NCI-H1694 treated with DMSO at 0.1 percent for 48 hours (cell line): ENCODE measurements around the gene DDX21.
"Not testable (repeated sequence)": the region's sequence is repeated elsewhere in the genome, so short reads cannot be mapped to it uniquely, and the experiment has no call there.

Experiments
- DNase-seq: peaks from one replicate; lab custom pipeline; 2025; lab: John Stamatoyannopoulos, UW

Gene DDX21

GRCh38 chr10:68988530-68989316, 32.8 kb downstream of the DDX21 start, which contains the start of gene KIFBP:
KIFBP (plus strand) TSS chr10:68988803; CDS start chr10:68988833, 30 bp downstream.
- peak; percentile 89 for DNase-seq

GRCh38 chr10:68989317-68989990, 33.5 kb downstream of the DDX21 start:
- DNase-seq = no peak

GRCh38 chr10:68992636-68993440, 36.9 kb downstream of the DDX21 start:
- DNase-seq = no peak

DNA sequence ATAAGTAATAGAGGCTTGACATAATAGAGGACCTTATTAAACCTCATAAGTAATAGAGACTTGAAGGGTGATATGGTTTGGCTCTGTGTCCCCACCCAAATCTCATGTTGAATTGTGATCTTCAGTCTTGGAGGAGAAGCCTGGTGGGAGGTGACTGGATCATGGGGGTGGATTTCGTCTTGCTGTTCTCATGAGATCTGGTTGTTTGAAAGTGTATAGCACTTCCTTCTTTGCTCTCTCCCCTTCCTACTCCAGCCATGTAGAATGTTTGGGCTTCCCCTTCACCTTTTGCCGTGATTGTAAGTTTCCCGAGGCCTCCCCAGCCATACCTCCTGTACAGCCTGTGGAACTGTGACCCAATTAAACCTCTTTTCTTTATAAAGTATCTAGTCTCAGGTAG, 41.2 kb downstream of the DDX21 start:
- no peak for DNase-seq

- peak; percentile 15 for DNase-seq
Measured at GRCh38 chr10:69004821-69005220, 48.9 kb downstream of the DDX21 start.

GRCh38 chr10:69005704-69006485, 49.9 kb downstream of the DDX21 start:
- DNase-seq = no peak

DNA sequence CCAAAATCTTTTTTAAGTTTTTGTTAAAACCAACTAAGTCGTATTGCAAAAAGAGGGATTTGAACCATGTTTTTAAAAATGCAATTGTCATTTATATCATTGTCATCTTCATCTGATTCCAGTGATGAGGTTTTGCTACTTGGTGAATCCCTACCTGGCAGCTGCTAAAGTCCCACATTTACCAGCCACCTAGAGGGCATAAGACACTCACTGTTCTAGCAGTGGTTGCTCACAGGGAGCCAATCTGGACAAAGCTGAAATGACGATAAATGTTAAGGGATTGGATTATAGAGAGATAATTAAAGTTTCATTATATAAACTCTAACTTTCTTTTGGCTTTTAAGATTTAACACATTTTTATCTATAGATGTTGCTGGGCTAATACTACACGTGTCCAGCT, 51.3 kb downstream of the DDX21 start:
- no peak for DNase-seq

DNA sequence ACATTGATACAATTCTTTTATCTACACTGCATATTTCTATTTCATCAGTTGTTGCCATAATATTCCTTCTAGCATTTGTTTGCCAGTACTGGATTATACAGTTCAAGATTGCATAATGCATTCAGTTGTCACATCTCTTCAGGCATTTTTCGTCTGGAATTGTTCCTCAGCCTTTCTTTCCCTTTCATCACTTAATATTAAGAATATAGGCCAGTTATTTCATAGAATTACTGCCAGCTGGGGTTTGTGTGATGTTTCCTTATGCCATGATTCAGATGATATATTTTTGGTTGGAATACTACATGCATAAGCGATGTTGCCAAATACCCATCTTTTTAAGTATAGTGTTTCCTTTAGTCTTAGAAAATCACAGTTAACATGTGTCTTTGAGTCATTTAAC, 53.4 kb downstream of the DDX21 start:
- DNase-seq = no peak

GRCh38 chr10:69010151-69010640, 54.2 kb downstream of the DDX21 start:
- no peak for DNase-seq

DNA sequence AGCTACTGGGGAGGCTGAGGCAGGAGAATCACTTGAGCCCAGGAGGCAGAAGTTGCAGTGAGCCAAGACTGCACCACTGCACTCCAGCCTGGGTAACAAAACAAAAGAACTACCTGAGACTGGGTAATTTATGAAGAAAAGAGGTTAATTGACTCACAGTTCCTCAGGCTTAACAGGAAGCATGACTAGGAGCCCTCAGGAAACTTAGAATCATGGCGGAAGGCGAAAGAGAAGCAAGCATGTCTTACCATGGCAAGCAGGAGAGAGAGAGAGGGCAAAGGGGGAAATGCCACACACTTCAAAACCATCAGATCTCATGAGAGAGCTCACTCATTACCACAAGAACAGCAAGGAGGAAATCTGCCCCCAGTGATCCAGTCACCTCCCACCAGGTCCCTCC, 56.8 kb downstream of the DDX21 start:
- not testable (repeated sequence) for DNase-seq

DNA sequence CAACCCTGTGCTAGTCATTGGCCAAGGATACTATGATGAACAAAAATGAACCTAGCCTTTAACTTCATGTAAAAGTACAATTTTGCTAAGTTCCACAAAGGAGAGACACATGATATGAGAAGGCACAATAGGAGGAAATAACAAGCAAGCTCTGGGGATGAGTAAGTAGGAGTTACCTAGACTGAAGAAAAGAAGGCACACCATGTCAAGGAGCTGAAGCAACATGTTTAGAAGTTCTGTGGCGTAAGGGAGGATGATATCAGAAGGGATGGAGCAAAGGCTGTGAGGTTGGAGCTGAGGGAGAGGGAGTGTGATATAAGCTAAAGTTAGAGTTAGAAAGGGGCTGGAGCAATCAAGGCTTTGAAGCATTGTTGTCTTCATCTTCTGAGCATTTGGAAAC, 58.2 kb downstream of the DDX21 start:
- no peak for DNase-seq

DNA sequence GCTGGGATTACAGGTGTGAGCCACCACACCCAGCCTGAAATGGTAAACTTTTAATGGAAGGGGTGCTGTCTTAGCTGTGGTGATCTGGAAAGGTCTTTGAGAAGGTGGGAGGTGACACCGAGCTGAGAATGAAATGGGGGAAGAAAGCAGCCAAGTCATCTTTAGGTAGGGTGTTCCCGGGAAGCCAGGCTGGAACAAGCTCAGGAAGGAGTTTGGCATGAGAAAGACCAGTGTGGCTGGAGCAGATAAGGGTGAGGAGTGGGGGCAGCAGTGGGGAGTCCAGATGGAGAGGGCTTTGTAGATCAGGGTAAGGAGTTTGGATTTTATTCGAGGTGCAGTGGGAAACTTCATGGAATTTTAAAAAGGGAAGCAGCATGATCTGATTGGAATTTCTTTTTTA, 62.6 kb downstream of the DDX21 start:
- DNase-seq = no peak

GRCh38 chr10:69022611-69023010, 66.6 kb downstream of the DDX21 start:
- no peak for DNase-seq

- no peak for DNase-seq
Measured at GRCh38 chr10:69025370-69025896, 69.5 kb downstream of the DDX21 start.

DNA sequence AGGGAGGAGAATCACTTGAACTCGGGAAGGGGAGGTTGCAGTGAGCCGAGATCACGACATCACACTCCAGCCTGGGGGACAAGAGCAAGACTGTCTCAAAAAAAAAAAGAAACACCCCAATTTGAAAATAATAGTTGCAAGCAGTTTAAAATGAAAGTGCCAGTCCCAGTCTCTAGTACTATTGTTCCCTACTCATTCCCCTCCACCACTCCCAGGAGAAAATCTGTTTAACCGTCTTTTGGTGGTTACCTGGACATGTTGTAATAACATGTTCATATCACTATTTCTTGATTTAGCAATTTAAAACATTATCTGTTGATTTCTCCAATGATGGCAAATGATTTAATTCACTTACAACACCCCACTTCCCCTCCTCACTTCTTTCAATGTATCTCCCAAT, 77.3 kb downstream of the DDX21 start:
- DNase-seq = no peak
